Activated naive CD4-positive, alpha-beta T cell treated with anti-CD3 and anti-CD28 coated beads, Interleukin-2, amount 50 U/mL, for 72 hours (primary cell): ENCODE data around the gene C16orf95. TPM values are rescaled to one million over a fixed set of nuclear protein-coding genes. Genes with fewer than 3 reads are reported as not detected.
A peak's percentile ranks its signal among the peaks of the same experiment; 100 is the strongest.

ENCODE experiments used
- ATAC-seq, 2 donors: fragments of 150-1000 bp; cut with Tn5 transposase; 2 replicates each; pipeline ENCODE4 v1.10.0; 2021; ENCODE audit warnings: mild to moderate bottlenecking in 2 of 2, moderate library complexity in 2 of 2
- DNase-seq, 2 donors: peaks; one replicate each; pipeline ENCODE4 v3.0.0; 2021 to 2022; ENCODE audit warnings: low spot score in 2 of 2
- H3K27ac Mint-ChIP-seq, 2 donors: one replicate each; pipeline ENCODE4 v1.8.0; 2022; ENCODE audit warnings: mild to moderate bottlenecking in 2 of 2, mixed read lengths in 2 of 2
- H3K36me3 Mint-ChIP-seq, 2 donors: one replicate each; pipeline ENCODE4 v1.8.0; 2022; ENCODE audit warnings: mixed read lengths in 2 of 2
- H3K9me3 Mint-ChIP-seq, 2 donors: one replicate each; pipeline ENCODE4 v1.8.0; 2022; ENCODE audit warnings: mixed read lengths in 2 of 2
- total RNA-seq, 2 donors: library from RNA; stranded (reverse); gene quantifications; one replicate each; pipeline ENCODE4 v1.2.3, GENCODE V29; 2022

C16orf95 gene
- total RNA-seq, 2 donors from 2014 or later = 12.2 to 16.9 TPM

DNA sequence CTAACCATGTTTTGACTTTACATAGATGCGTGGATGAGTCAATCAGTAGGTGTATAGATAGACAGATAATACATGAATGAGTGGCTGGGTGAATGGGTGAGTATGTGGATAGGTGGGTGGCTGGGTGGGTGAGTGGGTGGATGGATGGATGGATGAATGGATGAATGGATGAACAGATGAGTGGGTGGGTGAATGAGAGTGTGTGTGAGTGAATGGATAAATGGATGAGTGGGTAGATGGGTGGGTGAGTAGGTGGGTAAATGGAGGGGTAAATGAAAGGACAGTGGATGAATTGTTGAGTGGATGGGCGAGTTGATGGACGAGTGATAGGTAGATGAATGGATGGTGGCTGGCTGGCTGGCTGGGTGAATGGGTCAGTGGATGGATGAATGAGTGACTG, 23.2 kb downstream of the C16orf95 start:
- ATAC-seq = no peak
- Mint-ChIP-seq H3K27ac (no peak overlapping the region), H3K36me3 (peaks cover 10 to 30% of the 10 kb centered on the region in 2 donors), H3K9me3 (peaks cover 0 to 4% of the 10 kb centered on the region in 2 donors)
- DNase-seq = no peak

DNA sequence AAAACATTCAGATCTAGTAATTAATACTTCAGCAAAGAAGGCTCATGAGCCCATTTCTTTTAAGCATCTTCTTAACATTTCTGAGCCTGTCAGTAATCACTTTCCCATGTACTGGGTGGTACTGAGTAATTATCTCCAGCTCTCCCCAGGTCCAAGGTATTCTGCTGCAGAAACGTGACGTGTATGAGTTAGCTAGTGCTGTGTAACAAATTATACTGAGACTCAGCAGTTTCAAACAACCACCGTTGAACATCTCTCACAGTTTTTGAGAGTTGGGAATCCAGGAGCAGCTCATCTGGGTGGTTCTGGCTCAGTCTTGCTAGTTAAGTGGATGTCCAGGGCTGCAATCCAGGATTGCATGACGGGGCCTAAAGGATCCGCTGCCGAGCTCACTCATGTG, 25.2 kb downstream of the C16orf95 start:
- ATAC-seq = no peak
- Mint-ChIP-seq H3K27ac (no peak overlapping the region), H3K36me3 (peaks cover 10 to 25% of the 10 kb centered on the region in 2 donors), H3K9me3 (peaks cover 0 to 4% of the 10 kb centered on the region in 2 donors)
- DNase-seq = no peak

DNA sequence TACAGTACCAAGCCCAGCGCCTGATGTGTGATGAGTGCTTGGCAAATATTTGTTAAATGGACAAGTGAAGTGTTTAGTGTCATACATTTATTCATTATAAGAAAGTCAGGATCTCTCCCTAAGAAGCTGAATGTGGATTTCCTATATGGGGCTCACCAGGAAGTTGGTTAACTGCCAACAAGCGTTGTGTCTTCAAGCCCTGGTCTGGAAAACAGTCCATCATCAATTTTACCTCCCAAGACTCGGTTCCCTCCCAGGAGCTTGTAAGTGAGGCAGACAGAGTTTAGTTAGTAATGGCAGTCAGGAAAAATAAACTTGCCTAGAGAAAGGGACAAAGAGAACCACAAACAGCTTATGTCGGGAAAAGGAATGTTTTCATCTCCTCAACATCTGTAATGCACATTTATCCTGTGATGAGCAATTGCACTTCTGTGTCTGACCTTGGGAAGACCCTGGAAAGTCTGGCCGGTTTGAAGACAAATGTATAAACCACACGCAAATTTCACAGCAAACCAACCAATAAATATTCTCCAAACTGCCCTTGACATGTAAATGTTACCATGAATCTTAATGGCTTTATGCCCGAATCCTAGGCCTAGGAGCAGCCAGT, 28.3 kb downstream of the C16orf95 start:
- H3K9me3 Mint-ChIP-seq = peaks cover 5 to 10% of the 10 kb centered on the region in 2 donors
- no peak for ATAC-seq
- DNase-seq = no peak
- H3K27ac Mint-ChIP-seq = no peak overlapping the region
- peaks cover 10 to 33% of the 10 kb centered on the region in 2 donors for H3K36me3 Mint-ChIP-seq

DNA sequence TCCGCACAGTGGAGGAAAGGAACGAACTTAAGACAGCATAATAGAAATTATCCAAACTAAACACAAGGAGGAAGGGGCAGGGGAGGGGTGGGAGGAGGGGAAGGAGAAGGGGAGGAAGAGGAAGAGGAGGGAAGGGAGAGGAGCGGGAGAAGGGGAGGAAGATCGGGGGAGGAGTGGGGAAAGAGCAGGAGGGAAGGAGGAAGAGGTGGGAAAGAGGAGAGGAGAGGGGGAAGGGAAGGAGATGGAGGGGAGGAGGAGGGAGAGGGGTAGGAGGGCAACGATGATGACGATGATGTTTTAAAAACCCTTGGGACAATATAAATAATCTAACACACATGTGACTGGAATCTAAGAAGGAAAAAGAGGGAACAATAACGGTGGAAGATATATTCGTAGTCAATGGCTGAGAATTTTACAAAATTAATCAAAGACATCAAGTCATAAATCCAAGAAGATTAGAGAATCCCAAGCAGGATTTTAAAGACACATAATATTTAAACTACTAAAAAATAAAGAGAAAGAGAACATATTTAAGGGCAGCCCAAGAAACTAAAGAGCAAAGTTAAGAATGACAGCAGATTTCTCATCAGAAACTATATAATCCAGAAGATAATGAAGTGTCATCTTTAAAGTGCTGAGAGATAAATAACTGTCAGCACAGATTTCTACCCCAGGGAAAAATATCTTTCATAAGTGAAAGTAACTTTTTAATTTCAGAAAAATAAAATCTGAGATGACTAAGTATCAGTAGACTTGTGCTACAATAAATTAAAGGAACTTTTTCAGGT, 30.2 kb downstream of the C16orf95 start:
- ATAC-seq = no peak
- H3K27ac Mint-ChIP-seq = no peak overlapping the region
- H3K36me3 Mint-ChIP-seq = peaks cover 2 to 23% of the 10 kb centered on the region in 2 donors
- no peak for DNase-seq
- H3K9me3 Mint-ChIP-seq = peaks cover 5 to 7% of the 10 kb centered on the region in 2 donors

DNA sequence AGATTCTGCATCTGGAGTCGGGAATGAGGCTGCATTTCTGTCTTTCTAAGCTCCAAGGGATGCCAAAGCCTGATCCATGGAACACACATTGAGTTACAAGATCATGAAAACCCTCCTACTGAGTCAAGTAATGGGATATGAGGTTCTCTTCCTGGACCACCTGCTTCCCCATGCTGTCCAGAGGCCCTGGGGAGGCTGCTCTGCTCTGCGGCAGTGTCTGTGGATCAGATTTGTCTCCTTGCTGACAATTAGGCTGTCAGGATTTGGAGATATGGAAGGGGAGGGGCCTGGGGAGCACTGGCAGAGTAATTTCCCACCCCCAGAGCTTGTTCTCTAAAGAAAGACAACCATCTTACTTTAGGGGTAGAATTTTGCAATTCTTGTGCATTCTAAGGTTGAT, 33.0 kb downstream of the C16orf95 start:
- peaks cover 0 to 13% of the 10 kb centered on the region in 2 donors for H3K36me3 Mint-ChIP-seq
- peaks cover 5 to 6% of the 10 kb centered on the region in 2 donors for H3K9me3 Mint-ChIP-seq
- no peak for ATAC-seq
- H3K27ac Mint-ChIP-seq = no peak overlapping the region
- DNase-seq = no peak

DNA sequence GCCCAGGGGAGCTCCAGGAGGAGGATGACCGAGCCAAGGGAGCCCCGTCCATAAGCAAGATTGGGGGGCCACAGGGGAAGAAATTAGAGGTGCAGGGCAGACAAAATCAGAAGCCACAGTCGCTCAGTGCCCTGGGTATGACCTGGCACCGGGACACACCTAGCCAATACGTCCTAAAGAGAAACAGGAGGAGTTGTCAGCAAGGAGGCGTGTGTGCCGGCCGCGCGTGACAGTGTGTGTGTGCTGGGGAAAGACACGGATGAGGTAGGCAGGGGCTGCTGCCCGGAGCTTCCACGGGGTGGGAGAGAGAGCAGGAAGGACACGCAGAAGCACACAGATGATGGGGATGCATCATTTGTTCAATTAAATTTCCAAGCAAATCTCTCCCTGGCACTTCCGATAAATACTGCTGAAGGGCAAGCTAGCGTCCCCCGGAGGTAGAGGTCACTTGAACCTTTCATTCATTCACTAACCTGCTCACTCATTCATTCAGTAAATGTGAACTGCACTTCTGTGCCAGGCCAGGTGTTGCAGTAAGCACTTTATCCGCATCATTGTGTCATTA, 38.0 kb downstream of the C16orf95 start:
- DNase-seq = no peak
- ATAC-seq = no peak
- Mint-ChIP-seq H3K9me3 (no peaks in the 10 kb centered on the region), H3K36me3 (no peaks in the 10 kb centered on the region), H3K27ac (no peak overlapping the region)

DNA sequence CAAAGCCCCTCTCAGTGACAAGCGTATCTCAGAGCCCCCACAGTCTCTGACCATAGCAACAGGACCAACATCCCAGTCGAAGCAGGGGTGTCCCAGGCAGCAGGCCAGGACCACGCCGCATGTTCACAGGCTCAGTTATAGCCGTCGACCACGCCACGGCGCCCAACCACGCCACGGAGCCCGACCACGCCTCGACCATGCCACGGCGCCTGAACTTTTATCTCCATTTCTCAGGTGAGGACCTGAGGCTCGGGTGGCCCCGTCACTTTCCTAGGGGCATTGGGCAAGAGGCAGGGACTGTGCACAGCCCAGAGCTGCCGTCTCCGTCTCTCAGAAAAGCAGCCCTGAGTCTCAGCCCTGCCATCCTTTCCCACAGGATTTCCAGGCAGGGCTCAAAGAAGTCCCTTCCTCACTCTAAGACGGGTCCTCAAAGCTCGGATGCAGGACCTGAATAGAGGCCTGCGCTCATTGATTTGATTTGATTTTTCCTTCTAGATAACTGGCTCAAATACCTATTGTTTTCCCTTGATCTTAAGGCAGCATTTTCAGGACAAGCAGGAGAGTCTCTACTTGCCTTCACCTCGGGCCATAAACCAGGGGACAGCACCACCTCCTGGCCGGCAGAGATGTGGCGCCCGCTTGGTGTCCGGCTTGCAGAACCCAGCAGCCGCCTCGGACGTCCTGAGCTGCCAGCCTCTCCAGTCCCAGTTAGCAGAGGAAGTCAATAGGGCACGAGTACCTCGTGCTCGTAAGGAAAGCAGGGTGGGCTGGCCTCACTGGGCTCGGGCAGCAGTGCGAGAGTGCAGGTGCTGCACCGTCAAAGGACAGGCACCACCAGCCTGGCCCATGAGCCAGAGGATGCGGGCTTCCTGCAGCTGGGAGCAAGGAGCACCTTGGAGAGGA, 38.8 kb downstream of the C16orf95 start:
- no peaks in the 10 kb centered on the region for H3K9me3 Mint-ChIP-seq
- no peaks in the 10 kb centered on the region for H3K36me3 Mint-ChIP-seq
- DNase-seq = peak in 1 of 2 donors; percentile 65
- no peak overlapping the region for H3K27ac Mint-ChIP-seq
- peak; percentile 53 to 83 for ATAC-seq

DNA sequence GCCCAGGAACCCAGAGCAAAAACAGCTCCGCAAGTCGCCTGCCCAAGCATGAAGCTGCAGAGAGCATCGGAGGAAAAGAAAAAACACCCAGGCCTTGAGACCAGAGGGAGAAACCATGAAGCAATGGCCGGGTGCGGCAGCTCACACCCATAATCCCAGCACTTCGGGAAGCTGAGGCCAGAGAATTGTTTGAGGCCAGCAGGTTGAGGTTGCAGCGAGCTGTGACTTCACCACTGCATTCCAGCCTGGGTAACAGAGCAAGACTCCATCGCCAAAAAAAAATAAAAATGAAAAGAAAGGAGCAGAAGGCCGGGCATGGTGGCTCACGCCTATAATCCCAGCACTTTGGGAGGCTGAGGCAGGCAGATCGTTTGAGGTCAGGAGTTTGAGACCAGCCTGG, 40.3 kb downstream of the C16orf95 start:
- no peaks in the 10 kb centered on the region for H3K9me3 Mint-ChIP-seq
- ATAC-seq = no peak
- no peaks in the 10 kb centered on the region for H3K36me3 Mint-ChIP-seq
- no peak for DNase-seq
- no peak overlapping the region for H3K27ac Mint-ChIP-seq

DNA sequence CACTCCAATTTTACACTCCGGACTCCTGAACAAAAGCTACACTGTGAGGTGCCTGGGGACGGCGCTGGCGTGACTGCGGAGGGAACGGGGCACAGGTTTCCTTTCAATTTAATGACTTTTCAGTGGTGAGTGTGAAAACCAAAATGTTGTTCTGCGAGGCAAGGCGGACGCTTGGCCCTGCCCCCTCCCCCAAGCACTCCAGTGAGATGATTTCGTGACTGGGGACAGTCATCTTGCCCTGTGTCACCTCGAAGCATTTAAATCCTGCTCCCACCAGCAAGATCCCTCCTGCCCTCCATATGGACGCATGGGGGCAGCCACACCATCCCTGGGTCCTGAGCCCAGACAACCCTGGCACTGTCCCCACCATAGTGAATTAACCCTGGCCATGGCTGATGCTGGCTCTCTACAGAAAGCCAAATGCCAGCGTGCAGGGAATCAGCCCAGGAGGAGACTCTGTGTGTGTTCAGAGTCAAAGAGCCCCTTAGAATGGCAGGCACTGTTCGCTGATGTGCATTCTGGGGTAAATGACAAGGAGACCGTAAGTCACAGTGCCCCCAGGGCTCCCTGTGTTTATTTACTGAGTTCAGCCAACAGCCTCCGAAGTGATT, 41.0 kb downstream of the C16orf95 start:
- ATAC-seq (peak in 1 of 2 donors; percentile 24), DNase-seq (no peak)
- Mint-ChIP-seq H3K36me3 (peaks cover 0 to 5% of the 10 kb centered on the region in 2 donors), H3K27ac (no peak overlapping the region), H3K9me3 (no peaks in the 10 kb centered on the region)

DNA sequence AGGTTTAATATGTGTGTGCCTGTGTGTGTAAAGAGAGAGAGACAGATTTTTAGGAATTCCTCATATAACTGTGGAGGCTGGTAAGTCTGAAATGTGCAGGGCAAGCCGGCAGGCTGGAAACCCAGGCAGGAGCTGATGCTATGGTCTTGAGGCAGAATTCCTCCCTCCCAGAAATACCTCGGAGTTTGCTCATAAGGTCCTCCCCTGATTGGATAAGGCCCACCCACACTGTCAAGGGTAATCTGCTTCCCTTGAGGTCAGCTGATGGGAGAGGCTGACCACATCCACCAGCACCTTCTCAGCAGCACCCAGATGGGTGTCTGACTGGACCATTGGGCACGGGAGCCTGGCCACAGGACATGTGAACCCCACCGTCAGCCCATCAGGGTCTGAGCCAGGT, 42.4 kb downstream of the C16orf95 start:
- ATAC-seq = no peak
- Mint-ChIP-seq H3K36me3 (peaks cover 0 to 7% of the 10 kb centered on the region in 2 donors), H3K27ac (no peak overlapping the region), H3K9me3 (no peaks in the 10 kb centered on the region)
- DNase-seq = no peak

DNA sequence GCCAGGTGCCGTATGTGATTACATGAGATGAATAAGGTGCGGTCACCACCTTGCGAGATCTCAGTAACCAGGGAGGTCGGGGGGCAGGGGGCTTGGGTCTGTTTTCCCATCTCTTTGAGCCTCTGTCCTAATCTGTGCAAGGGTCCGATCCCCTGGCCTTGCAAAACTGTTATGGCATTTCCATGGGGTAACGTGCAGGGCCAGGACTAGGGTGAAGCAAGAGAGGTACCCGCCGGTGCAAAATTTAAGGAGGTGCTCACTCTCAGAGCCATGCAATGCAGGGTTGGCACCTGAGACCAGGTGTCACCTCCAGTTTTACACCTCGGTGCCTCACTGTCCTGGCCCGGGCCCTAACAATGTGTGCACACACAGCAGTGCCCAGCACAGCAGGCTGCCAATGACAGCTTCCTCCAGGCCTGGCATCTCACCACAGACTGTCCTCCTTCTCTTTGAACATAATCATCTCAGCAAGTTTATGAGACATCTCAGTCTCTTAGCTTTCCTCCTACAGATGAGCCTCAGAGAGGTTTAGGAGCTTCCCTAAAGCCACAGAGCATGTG, 43.6 kb downstream of the C16orf95 start:
- Mint-ChIP-seq H3K27ac (no peak overlapping the region), H3K36me3 (peaks cover 0 to 9% of the 10 kb centered on the region in 2 donors), H3K9me3 (no peaks in the 10 kb centered on the region)
- DNase-seq (no peak), ATAC-seq (no peak)

DNA sequence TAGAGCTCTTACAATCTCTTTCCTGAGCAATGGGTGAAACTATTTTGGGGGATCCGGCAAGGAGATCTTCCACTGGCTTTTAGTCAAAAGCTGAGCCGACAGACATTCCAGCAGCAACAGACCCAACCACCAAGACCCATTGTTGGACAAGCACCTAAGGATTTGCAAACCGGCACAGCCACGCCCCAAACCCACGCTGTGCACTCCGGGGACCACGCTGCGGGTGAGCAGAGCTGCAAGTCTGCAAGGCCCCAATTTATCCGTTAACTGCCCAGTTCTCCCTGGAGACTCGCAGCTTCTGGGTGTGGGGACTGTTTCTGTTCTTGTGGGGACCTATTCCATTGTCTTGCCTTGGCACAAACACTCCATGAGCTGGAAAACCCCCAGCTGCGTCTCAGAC, 45.9 kb downstream of the C16orf95 start:
- H3K9me3 Mint-ChIP-seq = no peaks in the 10 kb centered on the region
- DNase-seq (no peak), ATAC-seq (no peak)

DNA sequence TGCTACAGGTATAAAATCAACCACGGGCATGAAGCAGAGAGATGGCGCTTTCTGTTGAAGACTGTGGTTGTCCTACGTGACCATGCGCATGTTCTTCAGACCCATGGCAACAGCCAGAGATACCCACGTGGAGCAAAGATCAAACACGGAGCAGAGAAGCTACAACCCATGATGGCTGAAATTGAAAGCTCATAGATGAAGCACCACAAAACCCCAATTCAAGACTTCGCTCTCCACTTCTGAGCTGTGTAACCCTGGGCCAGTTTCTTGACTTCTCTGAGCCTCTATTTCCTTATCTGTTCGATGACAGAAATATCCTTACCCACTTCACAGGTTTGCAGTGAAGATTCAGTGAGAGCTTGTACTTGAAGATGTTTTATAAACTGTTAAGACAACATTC, 49.6 kb downstream of the C16orf95 start:
- DNase-seq (no peak), ATAC-seq (no peak)
- no peaks in the 10 kb centered on the region for H3K9me3 Mint-ChIP-seq
- peaks cover 0 to 9% of the 10 kb centered on the region in 2 donors for H3K36me3 Mint-ChIP-seq
- H3K27ac Mint-ChIP-seq = no peak overlapping the region

More for the DNA sequence above, 45.9 kb downstream of the C16orf95 start:
- no peak overlapping the region for H3K27ac Mint-ChIP-seq
- H3K36me3 Mint-ChIP-seq = peaks cover 0 to 9% of the 10 kb centered on the region in 2 donors

DNA sequence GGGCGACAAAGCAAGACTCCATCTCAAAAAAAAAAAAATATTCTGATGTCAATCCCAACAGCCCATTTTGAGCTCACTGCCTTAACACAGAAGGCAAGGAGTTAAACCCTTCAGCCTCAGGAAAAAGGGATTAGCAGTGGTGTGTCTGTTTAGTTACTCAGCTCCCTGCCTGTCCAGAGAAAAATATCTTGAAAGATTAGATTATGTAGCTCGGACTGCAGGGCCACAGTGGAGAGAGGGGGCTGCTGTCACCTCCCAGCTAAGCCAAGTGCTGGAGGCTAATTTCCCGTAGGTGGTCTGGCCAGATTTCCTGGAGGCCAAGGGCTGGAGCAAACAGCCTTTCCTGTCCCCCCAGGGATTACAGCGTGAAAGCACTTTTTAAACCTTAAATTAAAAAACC, 50.3 kb downstream of the C16orf95 start:
- no peaks in the 10 kb centered on the region for H3K9me3 Mint-ChIP-seq
- H3K36me3 Mint-ChIP-seq = peaks cover 3 to 9% of the 10 kb centered on the region in 2 donors
- no peak for ATAC-seq
- DNase-seq = no peak
- H3K27ac Mint-ChIP-seq = no peak overlapping the region

DNA sequence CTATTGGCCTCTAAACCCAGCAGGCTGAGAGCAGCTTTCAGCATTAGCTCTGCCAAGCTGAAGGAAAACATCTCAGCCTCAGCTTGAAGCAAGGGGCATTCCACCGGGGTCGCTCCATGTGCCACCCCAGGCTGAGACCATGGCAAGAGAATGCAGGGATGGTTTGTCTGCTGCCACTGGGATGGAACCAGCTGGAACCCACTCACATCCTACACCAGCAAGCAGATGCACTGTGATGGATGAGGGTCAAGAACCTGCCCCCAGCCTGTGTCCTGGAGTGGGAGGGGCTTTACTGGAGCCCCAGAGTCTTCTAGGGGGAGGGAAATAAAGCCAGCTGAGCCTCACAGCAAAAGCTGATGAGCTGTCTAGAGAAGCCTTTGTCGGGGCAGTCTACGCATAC, 51.9 kb downstream of the C16orf95 start:
- Mint-ChIP-seq H3K27ac (no peak overlapping the region), H3K36me3 (peaks cover 5 to 15% of the 10 kb centered on the region in 2 donors), H3K9me3 (peaks cover 7 to 8% of the 10 kb centered on the region in 2 donors)
- ATAC-seq (no peak), DNase-seq (no peak)

DNA sequence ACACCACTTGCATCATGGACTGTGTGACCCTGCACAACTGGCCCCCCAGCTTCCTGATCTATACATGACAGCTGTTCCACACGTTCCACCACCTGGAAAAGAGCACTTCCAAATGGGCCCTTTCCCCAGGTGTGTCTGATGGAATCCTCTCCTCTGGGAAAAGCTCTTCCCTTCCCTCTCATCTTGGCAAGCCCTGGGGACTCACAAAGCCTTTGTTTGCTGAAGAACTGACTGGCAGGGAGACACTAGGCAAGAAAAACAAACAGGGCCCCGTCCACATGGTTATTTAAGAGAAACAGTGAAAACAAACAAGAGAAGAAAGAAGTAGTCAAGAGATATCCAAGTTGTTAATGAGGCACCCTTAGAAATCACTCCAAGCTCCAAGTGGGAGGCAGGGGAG, 52.6 kb downstream of the C16orf95 start:
- peaks cover under 1 to 15% of the 10 kb centered on the region in 2 donors for H3K36me3 Mint-ChIP-seq
- no peak overlapping the region for H3K27ac Mint-ChIP-seq
- peaks cover 7 to 9% of the 10 kb centered on the region in 2 donors for H3K9me3 Mint-ChIP-seq
- ATAC-seq (no peak), DNase-seq (no peak)
